HG03139 (cell line): Measurements from ENCODE around the gene MAD1L1.

ENCODE experiments used
- ATAC-seq: cut with Tn5 transposase; IDR thresholded peaks from one replicate; pipeline ENCODE4 v1.9.1; 2021; ENCODE audit not compliant: unreplicated experiment

The MAD1L1 gene

GRCh38 chr7:2120251-2120660, 112.5 kb downstream of the MAD1L1 start:
- ATAC-seq: no peak

- ATAC-seq: no peak
Measured at GRCh38 chr7:2118630-2119190, 114.0 kb downstream of the MAD1L1 start.

- ATAC-seq: no peak
Measured at GRCh38 chr7:2118056-2118455, 114.7 kb downstream of the MAD1L1 start.

GRCh38 chr7:2117646-2118045, 115.1 kb downstream of the MAD1L1 start:
- no peak for ATAC-seq

- ATAC-seq: no peak
Measured at GRCh38 chr7:2116989-2117591, 115.7 kb downstream of the MAD1L1 start.

- ATAC-seq: no peak
Measured at GRCh38 chr7:2116448-2116810, 116.3 kb downstream of the MAD1L1 start.

GRCh38 chr7:2115760-2116447, 116.8 kb downstream of the MAD1L1 start:
- ATAC-seq: no peak

- ATAC-seq: no peak
Measured at GRCh38 chr7:2114926-2115759, 117.6 kb downstream of the MAD1L1 start.

GRCh38 chr7:2114052-2114451, 118.7 kb downstream of the MAD1L1 start:
- ATAC-seq: no peak

- no peak for ATAC-seq
Measured at GRCh38 chr7:2112261-2113198, 120.2 kb downstream of the MAD1L1 start.

- no peak for ATAC-seq
Measured at GRCh38 chr7:2111568-2111967, 121.2 kb downstream of the MAD1L1 start.

- ATAC-seq: no peak
Measured at GRCh38 chr7:2110610-2111396, 121.9 kb downstream of the MAD1L1 start.

- no peak for ATAC-seq
Measured at GRCh38 chr7:2109936-2110609, 122.7 kb downstream of the MAD1L1 start.

- ATAC-seq: no peak
Measured at GRCh38 chr7:2109251-2109872, 123.4 kb downstream of the MAD1L1 start.

- no peak for ATAC-seq
Measured at GRCh38 chr7:2108501-2109250, 124.1 kb downstream of the MAD1L1 start.

- ATAC-seq: no peak
Measured at GRCh38 chr7:2108071-2108455, 124.7 kb downstream of the MAD1L1 start.

- no peak for ATAC-seq
Measured at GRCh38 chr7:2107386-2108070, 125.2 kb downstream of the MAD1L1 start.

- no peak for ATAC-seq
Measured at GRCh38 chr7:2106924-2107323, 125.8 kb downstream of the MAD1L1 start.
